ENCODE measurements around the gene SUPT20H. TPM values are rescaled to one million over a fixed set of nuclear protein-coding genes. Genes with fewer than 3 reads are reported as not detected.

The SUPT20H gene
- polyA plus RNA-seq, 3 donors = 24.7 to 39.8 (median 35.5) TPM

DNA sequence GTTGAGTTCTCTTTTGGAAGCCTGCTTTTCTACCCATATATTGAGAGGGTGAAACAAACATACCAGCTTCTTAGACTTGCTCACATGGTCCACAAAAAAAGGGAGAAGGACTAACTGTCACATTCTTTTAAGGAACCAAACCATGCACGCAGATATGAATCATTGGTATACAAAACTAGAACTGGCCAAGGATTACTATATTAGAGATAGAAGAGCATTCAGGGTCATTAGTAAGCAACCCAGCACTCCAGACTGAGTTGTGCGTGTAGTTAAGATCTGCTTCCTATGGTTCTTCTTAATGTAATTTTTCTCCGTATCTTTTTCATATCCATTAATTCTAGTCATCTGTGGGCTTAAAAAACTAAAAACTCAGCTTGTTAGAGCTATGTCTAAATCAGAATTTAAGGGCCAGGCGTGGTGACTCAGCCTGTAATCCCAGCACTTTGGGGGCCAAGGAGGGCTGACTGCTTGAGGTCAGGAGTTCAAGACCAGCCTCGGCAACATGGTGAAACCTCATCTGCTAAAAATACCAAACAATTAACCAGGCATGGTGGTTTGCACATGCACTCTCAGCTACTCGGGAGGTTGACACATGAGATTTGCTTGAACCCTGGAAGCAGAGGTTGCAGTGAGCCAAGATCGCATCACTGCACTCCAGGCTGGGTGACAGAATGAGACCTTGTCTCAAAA lies 80.0 kb downstream of the SUPT20H start:
- H3K36me3 ChIP-seq (replicated peaks in 1 of 2; ENCODE audit: control insufficient read depth in 1 of 2, insufficient read depth in 2 of 2, low read length in 2 of 2) = peaks cover 27 to 47% of the 10 kb centered on the region in 2 donors
- intact Hi-C loops (cut with micrococcal nuclease) = loop anchor here in 1 of 2 donors (10.0 kb wide), 1 partner anchor 555 kb away; no protein-coding TSS in a partner anchor

DNA sequence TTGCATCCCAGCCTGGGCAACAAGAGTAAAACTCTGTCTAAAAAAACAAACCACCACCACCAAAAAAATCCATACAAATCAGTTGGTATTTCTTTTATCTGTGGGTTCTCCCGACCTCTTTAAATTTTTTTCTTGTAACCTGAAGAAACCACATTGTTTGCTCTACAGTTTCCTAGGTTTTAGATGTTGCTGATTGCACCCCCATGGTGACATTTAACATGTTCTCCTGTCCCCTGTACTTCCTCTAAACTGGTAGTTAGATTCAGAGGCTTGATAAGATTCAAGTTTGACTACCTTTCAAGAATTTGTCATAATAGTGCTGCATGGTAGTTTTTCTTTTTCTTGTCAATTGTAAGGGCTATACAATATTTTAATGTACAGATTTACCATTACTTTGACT lies 84.3 kb downstream of the SUPT20H start:
- H3K4me2 ChIP-seq (replicated peaks; ENCODE audit: extremely low read depth, low read length, poor library complexity, severe bottlenecking) = no peak overlapping the region
- H3K79me2 ChIP-seq (ENCODE audit: insufficient read depth, low read length) = no peaks in the 10 kb centered on the region
- H3K9ac ChIP-seq (ENCODE audit: insufficient read depth, low read length, poor library complexity, severe bottlenecking) = no peak overlapping the region
- H3K27me3 ChIP-seq (ENCODE audit: control insufficient read depth in 2 of 2, insufficient read depth in 2 of 2, low read length in 2 of 2) = no peaks in the 10 kb centered on the region
- Mint-ChIP-seq H3K27ac (peak overlapping the region in 1 of 7 donors; percentile 32), H3K4me3 (no peak overlapping the region), H3K9me3 (peaks cover 0 to 9% (median 3%) of the 10 kb centered on the region in 7 donors), H3K36me3 (peaks cover 15 to 41% of the 10 kb centered on the region in 2 donors), H3K27me3 (ENCODE audit: low read depth in 3 of 3) (no peaks in the 10 kb centered on the region), H3K4me1 (peaks cover 24% of the 10 kb centered on the region)
- peaks cover 0 to 2% of the 10 kb centered on the region in 2 donors for H3K9me3 ChIP-seq (replicated peaks in 1 of 2; ENCODE audit: control insufficient read depth in 1 of 2, insufficient read depth in 1 of 2, low read length in 2 of 2)
- H2AFZ ChIP-seq (ENCODE audit: insufficient read depth, low read depth, low read length, poor library complexity, severe bottlenecking) = no peak overlapping the region
- H3K36me3 ChIP-seq (replicated peaks in 1 of 2; ENCODE audit: control insufficient read depth in 1 of 2, insufficient read depth in 2 of 2, low read length in 2 of 2) = peaks cover 17 to 36% of the 10 kb centered on the region in 2 donors
- no peak overlapping the region for H3K27ac ChIP-seq (ENCODE audit: low read depth in 1 of 2, low read length in 2 of 2)
- TF ChIP-seq, protein P1, sequence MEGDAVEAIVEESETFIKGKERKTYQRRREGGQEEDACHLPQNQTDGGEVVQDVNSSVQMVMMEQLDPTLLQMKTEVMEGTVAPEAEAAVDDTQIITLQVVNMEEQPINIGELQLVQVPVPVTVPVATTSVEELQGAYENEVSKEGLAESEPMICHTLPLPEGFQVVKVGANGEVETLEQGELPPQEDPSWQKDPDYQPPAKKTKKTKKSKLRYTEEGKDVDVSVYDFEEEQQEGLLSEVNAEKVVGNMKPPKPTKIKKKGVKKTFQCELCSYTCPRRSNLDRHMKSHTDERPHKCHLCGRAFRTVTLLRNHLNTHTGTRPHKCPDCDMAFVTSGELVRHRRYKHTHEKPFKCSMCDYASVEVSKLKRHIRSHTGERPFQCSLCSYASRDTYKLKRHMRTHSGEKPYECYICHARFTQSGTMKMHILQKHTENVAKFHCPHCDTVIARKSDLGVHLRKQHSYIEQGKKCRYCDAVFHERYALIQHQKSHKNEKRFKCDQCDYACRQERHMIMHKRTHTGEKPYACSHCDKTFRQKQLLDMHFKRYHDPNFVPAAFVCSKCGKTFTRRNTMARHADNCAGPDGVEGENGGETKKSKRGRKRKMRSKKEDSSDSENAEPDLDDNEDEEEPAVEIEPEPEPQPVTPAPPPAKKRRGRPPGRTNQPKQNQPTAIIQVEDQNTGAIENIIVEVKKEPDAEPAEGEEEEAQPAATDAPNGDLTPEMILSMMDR (IDR thresholded peaks at IDR 0.05) = no peak
- H4K20me1 ChIP-seq (ENCODE audit: insufficient read depth, low read length) = no peaks in the 10 kb centered on the region
- intact Hi-C loops (cut with micrococcal nuclease) = no loop called here
- H3K4me1 ChIP-seq (ENCODE audit: control insufficient read depth in 1 of 2, insufficient read depth in 2 of 2, low read length in 2 of 2) = peaks cover 5 to 26% of the 10 kb centered on the region in 2 donors
- 100% methylated on average over 1 of the region's 1 CpG for WGBS (ENCODE audit: insufficient coverage)
- no peak for DNase-seq
- no peak overlapping the region for H3K4me3 ChIP-seq (replicated peaks in 1 of 3; ENCODE audit: low read depth in 2 of 3, low read length in 3 of 3)

More for the DNA sequence above, 80.0 kb downstream of the SUPT20H start:
- no peak overlapping the region for H2AFZ ChIP-seq (ENCODE audit: insufficient read depth, low read depth, low read length, poor library complexity, severe bottlenecking)
- Mint-ChIP-seq H3K9me3 (peaks cover 0 to 9% (median 3%) of the 10 kb centered on the region in 7 donors), H3K27ac (peak overlapping the region in 6 of 7 donors; percentile 26 to 87 (median 78)), H3K4me1 (peaks cover 16% of the 10 kb centered on the region), H3K4me3 (no peak overlapping the region), H3K27me3 (ENCODE audit: low read depth in 3 of 3) (peaks cover 0 to 2% (median 0%) of the 10 kb centered on the region in 3 donors), H3K36me3 (peaks cover 26 to 61% of the 10 kb centered on the region in 2 donors)
- WGBS (ENCODE audit: insufficient coverage) = 77% methylated on average over 2 of the region's 7 CpGs
- H3K27me3 ChIP-seq (ENCODE audit: control insufficient read depth in 2 of 2, insufficient read depth in 2 of 2, low read length in 2 of 2) = no peaks in the 10 kb centered on the region
- no peak overlapping the region for H3K4me3 ChIP-seq (replicated peaks in 1 of 3; ENCODE audit: low read depth in 2 of 3, low read length in 3 of 3)
- H3K9ac ChIP-seq (ENCODE audit: insufficient read depth, low read length, poor library complexity, severe bottlenecking) = no peak overlapping the region
- H4K20me1 ChIP-seq (ENCODE audit: insufficient read depth, low read length) = no peaks in the 10 kb centered on the region
- H3K9me3 ChIP-seq (replicated peaks in 1 of 2; ENCODE audit: control insufficient read depth in 1 of 2, insufficient read depth in 1 of 2, low read length in 2 of 2) = peaks cover 0 to 2% of the 10 kb centered on the region in 2 donors
- no peaks in the 10 kb centered on the region for H3K79me2 ChIP-seq (ENCODE audit: insufficient read depth, low read length)
- TF ChIP-seq, protein P1 (IDR thresholded peaks at IDR 0.05) = no peak
- H3K27ac ChIP-seq (ENCODE audit: low read depth in 1 of 2, low read length in 2 of 2) = peak overlapping the region; percentile 17 to 68
- peak in 2 of 3 donors; percentile 33 to 67 for DNase-seq
- no peak overlapping the region for H3K4me2 ChIP-seq (replicated peaks; ENCODE audit: extremely low read depth, low read length, poor library complexity, severe bottlenecking)
- H3K4me1 ChIP-seq (ENCODE audit: control insufficient read depth in 1 of 2, insufficient read depth in 2 of 2, low read length in 2 of 2) = peaks cover 5 to 16% of the 10 kb centered on the region in 2 donors
